Hair follicle dermal papilla cell (primary cell): ENCODE results near the gene RETREG3. TPM values are rescaled to one million over a fixed set of nuclear protein-coding genes. Genes with fewer than 3 reads are reported as not detected.

Experiments
- total RNA-seq: library from RNA; depleted of rRNA; stranded (reverse); fragments of >200 nt; gene quantifications from 2 replicates; pipeline ENCODE4 v1.2.3, GENCODE V29; 2012

The RETREG3 gene, protein sequence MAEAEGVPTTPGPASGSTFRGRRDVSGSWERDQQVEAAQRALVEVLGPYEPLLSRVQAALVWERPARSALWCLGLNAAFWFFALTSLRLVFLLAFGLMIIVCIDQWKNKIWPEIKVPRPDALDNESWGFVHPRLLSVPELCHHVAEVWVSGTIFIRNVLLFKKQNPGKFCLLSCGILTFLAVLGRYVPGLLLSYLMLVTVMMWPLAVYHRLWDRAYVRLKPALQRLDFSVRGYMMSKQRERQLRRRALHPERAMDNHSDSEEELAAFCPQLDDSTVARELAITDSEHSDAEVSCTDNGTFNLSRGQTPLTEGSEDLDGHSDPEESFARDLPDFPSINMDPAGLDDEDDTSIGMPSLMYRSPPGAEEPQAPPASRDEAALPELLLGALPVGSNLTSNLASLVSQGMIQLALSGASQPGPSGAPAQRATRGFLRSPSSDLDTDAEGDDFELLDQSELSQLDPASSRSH
- 116 and 136 TPM in 2 replicates for total RNA-seq

GRCh38 chr17:42609182-42609813, at the start of gene RETREG3, which contains the start of gene TUBG1:
Gene RETREG3 (minus strand): TSS chr17:42609374. CDS start chr17:42609324, 50 bp downstream.
Gene TUBG1 (plus strand): TSS chr17:42609683. CDS start chr17:42609738, 55 bp downstream.

GRCh38 chr17:42577532-42578281, 31.5 kb downstream of the RETREG3 start, which contains the start of gene PSMC3IP:
Gene PSMC3IP (minus strand): TSS chr17:42577729. CDS start chr17:42577686, 43 bp downstream.

GRCh38 chr17:42566883-42567573, 42.1 kb downstream of the RETREG3 start, which contains the start of gene MLX:
Gene MLX (plus strand): TSS chr17:42567100. CDS start chr17:42567125, 25 bp downstream.

GRCh38 chr17:42561897-42562387, 47.2 kb downstream of the RETREG3 start, which contains the start of gene COASY:
Gene COASY (plus strand): TSS chr17:42562148. CDS start chr17:42562623, 475 bp downstream.

DNA sequence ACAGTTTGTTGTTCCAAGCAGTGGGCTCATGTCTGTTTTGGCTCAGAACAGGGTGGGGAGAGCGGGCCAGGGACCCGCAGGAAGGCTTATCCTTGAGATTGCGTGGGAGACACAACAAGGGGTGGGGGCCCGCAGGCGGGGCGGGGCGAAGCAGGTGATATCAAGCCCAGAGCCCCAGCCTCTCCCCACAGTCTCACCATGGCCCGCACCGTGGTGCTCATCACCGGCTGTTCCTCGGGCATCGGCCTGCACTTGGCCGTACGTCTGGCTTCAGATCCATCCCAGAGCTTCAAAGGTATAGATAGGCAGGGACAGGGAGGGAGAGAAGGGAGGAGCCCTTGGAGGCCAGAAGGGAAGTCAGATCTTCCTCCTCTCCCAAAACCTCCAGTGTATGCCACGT, 56.4 kb downstream of the RETREG3 start, which contains the start of gene HSD17B1:
TSS of gene HSD17B1 (plus strand) at position 188 of the 400 bp plus-strand sequence. CDS start at position 199, 11 bp downstream.

GRCh38 chr17:42536048-42536371, 73.2 kb downstream of the RETREG3 start, which contains the start of gene NAGLU:
Gene NAGLU (plus strand): TSS chr17:42536241. CDS start chr17:42536273, 32 bp downstream.

Other genes with a start within 250 kb of the RETREG3 start
- gene STAT3, start 220.9 kb downstream of the RETREG3 start, total RNA-seq: 203 and 277 TPM in 2 replicates
- gene CAVIN1, start 186.1 kb downstream of the RETREG3 start, total RNA-seq: 1,335 and 1,666 TPM in 2 replicates
- 56.6 and 59.7 TPM in 2 replicates for gene ATP6V0A1, start 150.5 kb downstream of the RETREG3 start, total RNA-seq
- 69.8 and 72.1 TPM in 2 replicates for gene NAGLU, start 73.1 kb downstream of the RETREG3 start, total RNA-seq
- gene HSD17B1, start 56.5 kb downstream of the RETREG3 start, total RNA-seq: 0.12 and 0.81 TPM in 2 replicates
- 19.1 and 23.2 TPM in 2 replicates for gene COASY, start 47.2 kb downstream of the RETREG3 start, total RNA-seq
- 45.7 and 54.4 TPM in 2 replicates for gene MLX, start 42.3 kb downstream of the RETREG3 start, total RNA-seq
- 0.97 and 1.3 TPM in 2 replicates for gene PSMC3IP, start 31.6 kb downstream of the RETREG3 start, total RNA-seq
- gene TUBG1, start 309 bp upstream of the RETREG3 start, total RNA-seq: 29.9 and 35.2 TPM in 2 replicates
- gene TUBG2, start 49.9 kb upstream of the RETREG3 start, total RNA-seq: 14.9 and 17.7 TPM in 2 replicates
- gene PLEKHH3, start 67.6 kb upstream of the RETREG3 start, total RNA-seq: 22.0 and 24.5 TPM in 2 replicates
- 2.2 and 2.4 TPM in 2 replicates for gene CCR10, start 72.5 kb upstream of the RETREG3 start, total RNA-seq
- gene CNTNAP1, start 73.2 kb upstream of the RETREG3 start, total RNA-seq: 38.0 and 51.6 TPM in 2 replicates
- 32.9 and 37.8 TPM in 2 replicates for gene EZH1, start 135.7 kb upstream of the RETREG3 start, total RNA-seq
- gene RAMP2, start 151.9 kb upstream of the RETREG3 start, total RNA-seq: not detected in 2 replicates
- 40.2 and 46.8 TPM in 2 replicates for gene VPS25, start 164.1 kb upstream of the RETREG3 start, total RNA-seq
- gene WNK4, start 171.2 kb upstream of the RETREG3 start, total RNA-seq: under 0.01 TPM in 1 of 2 replicates, not detected in the other
- 38.1 and 48.7 TPM in 2 replicates for gene COA3, start 189.3 kb upstream of the RETREG3 start, total RNA-seq
- gene CNTD1, start 189.5 kb upstream of the RETREG3 start, total RNA-seq: not detected in 2 replicates
- 74.4 and 81.3 TPM in 2 replicates for gene BECN1, start 214.9 kb upstream of the RETREG3 start, total RNA-seq
- gene PSME3, start 224.0 kb upstream of the RETREG3 start, total RNA-seq: 79.7 and 83.1 TPM in 2 replicates
- 0.73 and 1.3 TPM in 2 replicates for gene AOC2, start 235.2 kb upstream of the RETREG3 start, total RNA-seq
- gene AOC3, start 241.8 kb upstream of the RETREG3 start, total RNA-seq: under 0.01 TPM in 1 of 2 replicates, not detected in the other